ENCODE data around the gene NOL12.
"Not testable (repeated sequence)": the region's sequence is repeated elsewhere in the genome, so short reads cannot be mapped to it uniquely, and the experiment has no call there.

Gene NOL12

DNA sequence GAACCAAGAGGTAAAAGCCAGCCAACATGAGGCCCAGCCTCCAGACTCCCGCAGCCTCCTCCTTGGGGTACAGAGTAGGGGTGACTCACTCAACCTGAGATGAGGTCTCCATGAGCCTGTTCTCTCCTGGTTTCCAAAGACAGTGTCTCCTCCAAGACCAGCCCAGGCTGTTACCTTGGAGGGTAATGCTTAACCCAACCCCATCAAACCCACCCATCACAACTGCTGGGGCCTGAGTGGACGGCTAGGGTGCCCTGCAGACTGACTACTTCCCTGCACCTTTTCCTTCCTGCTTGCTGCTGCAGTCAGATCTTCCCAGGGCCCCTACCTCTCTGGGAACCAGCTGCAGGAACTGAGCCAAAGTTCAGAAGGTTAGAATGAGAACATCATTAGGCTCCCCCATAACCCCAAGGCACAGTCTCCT, 5.1 kb upstream of the NOL12 start:
- no peak for DNase-seq (ENCODE audit: low read depth)
- H3K4me3 ChIP-seq (ENCODE audit: low read length): no peak overlapping the region
- TF ChIP-seq, protein P1, sequence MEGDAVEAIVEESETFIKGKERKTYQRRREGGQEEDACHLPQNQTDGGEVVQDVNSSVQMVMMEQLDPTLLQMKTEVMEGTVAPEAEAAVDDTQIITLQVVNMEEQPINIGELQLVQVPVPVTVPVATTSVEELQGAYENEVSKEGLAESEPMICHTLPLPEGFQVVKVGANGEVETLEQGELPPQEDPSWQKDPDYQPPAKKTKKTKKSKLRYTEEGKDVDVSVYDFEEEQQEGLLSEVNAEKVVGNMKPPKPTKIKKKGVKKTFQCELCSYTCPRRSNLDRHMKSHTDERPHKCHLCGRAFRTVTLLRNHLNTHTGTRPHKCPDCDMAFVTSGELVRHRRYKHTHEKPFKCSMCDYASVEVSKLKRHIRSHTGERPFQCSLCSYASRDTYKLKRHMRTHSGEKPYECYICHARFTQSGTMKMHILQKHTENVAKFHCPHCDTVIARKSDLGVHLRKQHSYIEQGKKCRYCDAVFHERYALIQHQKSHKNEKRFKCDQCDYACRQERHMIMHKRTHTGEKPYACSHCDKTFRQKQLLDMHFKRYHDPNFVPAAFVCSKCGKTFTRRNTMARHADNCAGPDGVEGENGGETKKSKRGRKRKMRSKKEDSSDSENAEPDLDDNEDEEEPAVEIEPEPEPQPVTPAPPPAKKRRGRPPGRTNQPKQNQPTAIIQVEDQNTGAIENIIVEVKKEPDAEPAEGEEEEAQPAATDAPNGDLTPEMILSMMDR (conservative IDR thresholded peaks at IDR 0.05; ENCODE audit: low read depth, low read length): no peak

DNA sequence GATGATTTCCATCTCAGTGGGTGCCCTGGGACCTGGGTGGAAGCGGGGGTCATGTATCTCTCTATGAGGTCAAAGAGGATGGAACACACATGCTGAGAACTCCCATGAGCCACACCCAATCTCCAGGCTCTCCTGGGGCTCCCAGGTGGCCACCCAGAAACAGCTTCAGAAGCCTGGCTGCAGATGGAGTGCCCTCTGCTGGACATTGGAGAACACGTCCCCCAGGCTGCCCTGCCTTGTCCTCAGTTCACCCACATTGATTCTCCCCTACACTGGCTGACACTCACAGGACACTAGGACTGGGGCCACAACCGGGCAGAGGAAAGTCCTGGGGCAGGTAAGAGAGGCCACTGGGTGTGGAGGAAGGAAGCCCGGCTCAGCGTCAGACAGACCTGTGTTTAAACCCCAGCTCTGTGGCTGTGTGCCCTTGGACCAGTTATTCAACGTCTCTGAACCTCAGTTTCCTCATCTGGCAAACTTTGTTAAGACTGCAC, 4.5 kb upstream of the NOL12 start:
- H3K4me3 ChIP-seq (ENCODE audit: low read length): no peak overlapping the region
- DNase-seq (ENCODE audit: low read depth): no peak
- TF ChIP-seq, protein P1 (conservative IDR thresholded peaks at IDR 0.05; ENCODE audit: low read depth, low read length): peak; percentile 94

DNA sequence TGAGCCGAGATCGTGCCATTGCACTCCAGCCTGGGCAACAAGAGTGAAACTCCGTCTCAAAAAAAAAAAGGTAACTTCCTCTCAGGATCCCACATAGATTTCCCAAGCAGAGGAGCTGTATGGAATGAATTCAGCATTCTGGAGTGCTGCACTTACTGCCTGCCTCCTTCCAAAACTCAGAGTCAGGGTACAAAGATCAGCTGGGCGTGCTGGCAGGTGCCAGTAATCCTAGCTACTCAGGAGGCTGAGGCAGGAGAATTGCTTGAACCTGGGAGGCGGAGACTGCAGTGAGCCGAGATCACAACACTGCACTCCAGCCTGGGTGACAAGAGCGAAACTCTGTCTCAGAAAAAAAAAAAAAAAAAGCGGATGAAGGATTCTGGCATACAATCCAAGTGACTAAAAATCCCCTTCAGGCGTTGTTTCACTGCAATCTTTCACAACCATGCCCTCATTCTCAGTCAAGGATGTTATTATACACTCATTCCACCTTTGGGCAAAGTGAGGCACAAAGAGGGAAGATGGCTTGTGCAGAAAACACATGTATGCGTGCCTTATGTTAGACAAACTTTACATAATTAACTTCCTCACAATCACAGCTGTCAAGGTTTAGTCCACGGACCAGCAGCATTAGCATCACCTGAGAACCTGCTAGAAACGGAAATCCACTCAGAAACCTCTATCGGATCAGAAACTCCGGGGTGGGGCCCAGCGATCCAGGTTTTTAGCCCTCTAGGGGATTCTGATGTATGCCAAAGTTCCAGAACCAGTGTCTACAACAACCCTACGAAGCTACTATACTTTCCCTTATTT, 1.1 kb upstream of the NOL12 start:
- no peak for DNase-seq (ENCODE audit: low read depth)
- TF ChIP-seq, protein P1 (conservative IDR thresholded peaks at IDR 0.05; ENCODE audit: low read depth, low read length): no peak
- H3K4me3 ChIP-seq (ENCODE audit: low read length): no peak overlapping the region

DNA sequence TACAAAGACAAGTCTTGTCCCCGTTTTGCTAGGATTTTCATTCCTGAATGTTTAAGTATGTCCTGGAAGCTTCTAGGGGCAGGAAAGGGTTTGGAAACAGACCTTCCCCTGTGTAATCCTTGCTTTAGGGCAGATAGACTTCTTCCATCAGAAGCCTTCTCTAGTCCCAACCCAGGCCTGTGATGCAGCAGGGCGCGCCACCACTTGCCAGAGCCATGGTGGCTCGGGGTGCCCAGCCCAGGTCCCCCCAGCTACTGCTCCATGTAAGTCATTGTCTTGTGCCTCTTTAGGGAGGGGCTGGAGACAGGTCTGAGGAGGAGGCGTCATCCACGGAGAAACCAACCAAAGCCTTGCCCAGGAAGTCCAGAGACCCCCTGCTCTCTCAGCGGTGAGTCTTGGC, 4.3 kb downstream of the NOL12 start:
- TF ChIP-seq, protein P1 (conservative IDR thresholded peaks at IDR 0.05; ENCODE audit: low read depth, low read length): no peak
- no peak for DNase-seq (ENCODE audit: low read depth)
- no peak overlapping the region for H3K4me3 ChIP-seq (ENCODE audit: low read length)

DNA sequence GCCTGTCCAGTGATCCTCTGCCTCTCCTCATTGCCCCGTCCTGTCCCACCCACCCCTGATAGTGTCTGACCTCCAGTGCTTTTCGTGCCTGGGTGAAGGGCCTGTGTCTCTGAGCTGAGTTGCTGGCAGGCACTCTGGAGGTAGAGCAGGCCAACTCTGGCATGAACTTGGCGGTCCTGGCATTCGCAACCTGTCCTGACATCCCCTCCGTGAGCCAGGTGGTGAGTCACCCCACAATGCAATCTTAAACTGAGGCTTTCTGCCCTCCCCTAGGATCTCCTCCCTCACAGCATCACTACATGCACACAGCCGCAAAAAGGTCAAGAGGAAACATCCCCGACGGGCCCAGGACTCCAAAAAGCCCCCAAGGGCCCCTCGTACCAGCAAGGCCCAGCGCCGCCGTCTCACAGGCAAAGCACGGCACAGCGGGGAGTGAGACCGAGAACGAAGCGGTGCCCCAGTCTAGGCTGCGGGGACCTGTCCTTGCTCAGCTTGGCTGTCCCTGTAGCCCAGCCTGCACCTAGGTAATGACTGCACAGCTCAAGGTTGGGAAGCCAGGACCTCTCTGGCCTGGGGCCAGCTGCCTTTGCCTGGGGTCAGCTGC, 4.9 kb downstream of the NOL12 start:
- TF ChIP-seq, protein P1 (conservative IDR thresholded peaks at IDR 0.05; ENCODE audit: low read depth, low read length): no peak
- DNase-seq (ENCODE audit: low read depth): no peak

DNA sequence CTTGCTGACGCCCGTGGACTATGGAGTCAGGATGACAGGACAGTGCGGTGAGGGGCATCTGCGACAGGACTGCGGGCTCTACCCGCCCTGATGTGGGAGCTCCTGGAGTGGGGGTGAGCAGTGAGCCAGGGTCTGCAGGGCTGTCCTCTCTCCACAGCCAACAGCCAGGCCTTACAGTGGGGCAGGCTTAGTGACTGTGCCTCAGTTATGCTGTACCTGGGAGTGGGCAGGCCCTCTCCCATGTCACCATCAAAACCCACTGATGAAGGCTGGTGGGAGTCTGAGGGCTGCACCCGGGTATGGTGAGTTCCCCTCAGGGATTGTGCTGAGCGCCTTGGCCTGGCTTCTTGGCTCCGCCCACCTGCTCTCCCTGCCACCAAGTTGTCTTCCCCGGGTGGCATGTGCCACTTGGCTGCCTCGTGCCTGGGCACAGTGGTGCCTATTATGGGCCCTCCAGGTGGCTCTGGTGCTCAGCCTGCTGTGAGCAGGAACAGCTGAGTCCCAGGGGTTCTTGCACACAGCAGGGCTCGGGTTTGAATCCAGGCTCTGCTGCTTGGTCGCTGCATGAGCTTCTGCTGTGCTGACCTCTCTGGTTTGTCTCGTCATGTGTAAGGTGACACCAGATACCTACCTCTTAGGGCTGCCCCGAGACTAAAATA, 6.6 kb downstream of the NOL12 start:
- no peak for DNase-seq (ENCODE audit: low read depth)
- no peak overlapping the region for H3K4me3 ChIP-seq (ENCODE audit: low read length)
- TF ChIP-seq, protein P1 (conservative IDR thresholded peaks at IDR 0.05; ENCODE audit: low read depth, low read length): no peak

More for the DNA sequence above, 4.9 kb downstream of the NOL12 start:
- no peak overlapping the region for H3K4me3 ChIP-seq (ENCODE audit: low read length)

DNA sequence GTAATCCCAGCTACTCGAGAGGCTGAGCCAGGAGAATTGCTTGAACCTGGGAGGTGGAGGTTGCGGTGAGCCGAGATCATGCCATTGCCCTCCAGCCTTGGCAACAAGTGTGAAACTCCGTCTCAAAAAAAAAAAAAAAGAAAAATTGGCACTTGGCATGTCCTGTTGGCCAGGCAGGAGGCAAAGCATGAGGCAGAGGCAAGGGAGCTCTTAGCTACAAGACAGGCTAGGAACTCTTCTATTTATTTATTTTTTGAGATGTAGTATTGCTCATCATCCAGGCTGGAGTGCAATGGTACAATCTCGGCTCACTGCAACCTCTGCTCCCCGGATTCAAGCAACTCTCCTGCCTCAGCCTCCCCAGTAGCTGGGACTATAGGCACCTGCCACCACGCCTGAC, 8.0 kb downstream of the NOL12 start:
- H3K4me3 ChIP-seq (ENCODE audit: low read length); DNase-seq (ENCODE audit: low read depth): not testable (repeated sequence)

DNA sequence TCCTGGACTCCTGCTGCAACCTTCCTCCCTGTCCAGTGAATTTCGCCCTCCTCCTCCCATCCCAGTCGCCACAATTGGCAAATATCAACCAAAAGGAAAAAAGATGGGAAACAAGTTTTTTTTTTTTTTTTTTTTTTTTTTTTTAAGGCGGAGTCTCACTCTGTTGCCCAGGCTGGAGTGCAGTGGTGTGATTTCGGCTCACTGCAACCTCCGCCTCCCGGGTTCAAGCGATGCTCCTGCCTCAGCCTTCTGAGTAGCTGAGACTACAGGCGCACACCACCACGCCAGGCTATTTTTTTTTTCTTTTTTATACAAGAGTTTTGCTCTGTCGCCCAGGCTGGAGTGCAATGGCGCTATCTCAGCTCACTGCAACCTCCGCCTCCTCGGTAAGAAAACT, 10.1 kb downstream of the NOL12 start:
- DNase-seq (ENCODE audit: low read depth): not testable (repeated sequence)
- H3K4me3 ChIP-seq (ENCODE audit: low read length): peak overlapping the region; percentile 30

Measured in retinal pigment epithelial cell (primary cell).